Fibroblast of lung (primary cell): Measurements from ENCODE around the gene POU3F3. TPM values are rescaled to one million over a fixed set of nuclear protein-coding genes. Genes with fewer than 3 reads are reported as not detected.

Source experiments
- DNase-seq, 2 donors: peaks; one replicate each; pipeline versions ENCODE4 v3.0.0 to v3.0.0-alpha.2; 2010; ENCODE audit warnings: low read depth in 2 of 2
- H2AFZ ChIP-seq: 2 replicates; pipeline ENCODE4 v1.5.1; 2012; ENCODE audit warnings: low read length, control low read depth, inconsistent platforms
- H3K27ac ChIP-seq: 2 replicates; pipeline ENCODE4 v1.5.1; 2011; ENCODE audit warnings: low read length, control low read depth; ENCODE audit not compliant: insufficient read depth
- H3K27me3 ChIP-seq: 2 replicates; pipeline ENCODE4 v1.5.1; 2011; ENCODE audit warnings: mild to moderate bottlenecking, low read length; ENCODE audit not compliant: control insufficient read depth, insufficient read depth
- H3K36me3 ChIP-seq: 2 replicates; pipeline ENCODE4 v1.5.1; 2011; ENCODE audit warnings: low read length; ENCODE audit not compliant: control insufficient read depth, insufficient read depth
- H3K4me1 ChIP-seq: 2 replicates; pipeline ENCODE4 v1.5.1; 2011; ENCODE audit warnings: low read length; ENCODE audit not compliant: control insufficient read depth, insufficient read depth; ENCODE audit errors: extremely low read depth
- H3K4me2 ChIP-seq: 2 replicates; pipeline ENCODE4 v1.5.1; 2011; ENCODE audit warnings: low read length, control low read depth; ENCODE audit not compliant: insufficient read depth; ENCODE audit errors: extremely low read depth
- H3K4me3 ChIP-seq, 4 experiments: fragments of 200-600 bp in 1 of 4; sonication (generic) in 1 of 4; replicated peaks in 1 of 4; 2 replicates each; pipeline ENCODE4 v1.5.1; 2011 to 2016; ENCODE audit warnings: low read length in 4 of 4, low read depth in 3 of 4, mild to moderate bottlenecking in 3 of 4, control low read depth in 2 of 4, inconsistent platforms in 1 of 4, mixed read lengths in 1 of 4; ENCODE audit not compliant: insufficient read depth in 1 of 4; ENCODE audit errors: control extremely low read depth in 1 of 4
- H3K79me2 ChIP-seq: 2 replicates; pipeline ENCODE4 v1.5.1; 2012; ENCODE audit warnings: mild to moderate bottlenecking, low read length, inconsistent platforms; ENCODE audit not compliant: control insufficient read depth, insufficient read depth
- H3K9ac ChIP-seq: 2 replicates; pipeline ENCODE4 v1.5.1; 2011; ENCODE audit warnings: mild to moderate bottlenecking, low read length, control low read depth; ENCODE audit not compliant: insufficient read depth
- H3K9me3 ChIP-seq: 2 replicates; pipeline ENCODE4 v1.5.1; 2012; ENCODE audit warnings: low read depth, low read length; ENCODE audit not compliant: control insufficient read depth, insufficient read depth
- H4K20me1 ChIP-seq: 2 replicates; pipeline ENCODE4 v1.5.1; 2011; ENCODE audit warnings: low read length; ENCODE audit not compliant: control insufficient read depth, insufficient read depth; ENCODE audit errors: extremely low read depth
- CTCF ChIP-seq, 2 donors: IDR thresholded peaks in 1 of 2; conservative IDR thresholded peaks in 1 of 2; 1 replicate in 1 of 2; 2 replicates in 1 of 2; pipeline ENCODE4 v1.5.1; 2011 to 2012; ENCODE audit warnings: low read length in 2 of 2, control low read depth in 1 of 2, inconsistent platforms in 1 of 2, low read depth in 1 of 2, mild to moderate bottlenecking in 1 of 2
- EZH2 ChIP-seq: IDR thresholded peaks from 2 replicates; pipeline ENCODE4 v1.5.1; 2012; ENCODE audit warnings: low read length, control low read depth, mild to moderate bottlenecking; ENCODE audit errors: missing control alignments
- polyA plus RNA-seq, 2 donors: library from polyadenylated mRNA; depleted of rRNA in 1 of 2; stranded (reverse) in 1 of 2; unstranded in 1 of 2; fragments of >200 nt; gene quantifications; 2 replicates each; pipeline ENCODE4 v1.2.1, GENCODE V29; 2011 to 2012; ENCODE audit warnings: missing spikeins in 1 of 2
- total RNA-seq: library from RNA; depleted of rRNA; stranded (reverse); fragments of >200 nt; gene quantifications from 2 replicates; pipeline ENCODE4 v1.2.1, GENCODE V29; 2014

The POU3F3 gene
- total and polyA plus RNA-seq, 2 donors (not counting 1 experiment from before 2014, with no cell fraction given), result 0.01 TPM; not detected in 1

- Histone ChIP-seq H3K9ac (no peak overlapping the region), H2AFZ (no peak overlapping the region), H3K36me3 (no peaks in the 10 kb centered on the region), H3K9me3 (no peaks in the 10 kb centered on the region), H3K27ac (no peak overlapping the region), H3K27me3 (no peaks in the 10 kb centered on the region), H3K4me3 (no peak overlapping the region), H4K20me1 (no peaks in the 10 kb centered on the region), H3K4me1 (no peaks in the 10 kb centered on the region), H3K79me2 (no peaks in the 10 kb centered on the region), H3K4me2 (no peak overlapping the region)
- no peak for TF ChIP-seq CTCF (conservative IDR thresholded peaks at IDR 0.05 in 1 of 2, IDR thresholded peaks at IDR 0.05 in 1 of 2; ENCODE audit: low read depth in 1 of 2, low read length in 2 of 2)
- TF ChIP-seq EZH2, result no peak
- DNase-seq, result no peak
Observed at GRCh38 chr2:104880076-104880475, 26.2 kb downstream of the POU3F3 start.

GRCh38 chr2:104883357-104883756, 29.4 kb downstream of the POU3F3 start:
- Histone ChIP-seq H3K4me3 (no peak overlapping the region), H2AFZ (no peak overlapping the region), H3K9me3 (no peaks in the 10 kb centered on the region), H3K4me2 (no peak overlapping the region), H3K36me3 (no peaks in the 10 kb centered on the region), H3K9ac (no peak overlapping the region), H3K27me3 (no peaks in the 10 kb centered on the region), H3K27ac (no peak overlapping the region), H3K4me1 (no peaks in the 10 kb centered on the region), H3K79me2 (no peaks in the 10 kb centered on the region), H4K20me1 (no peaks in the 10 kb centered on the region)
- DNase-seq, result no peak
- no peak for TF ChIP-seq CTCF (conservative IDR thresholded peaks at IDR 0.05 in 1 of 2, IDR thresholded peaks at IDR 0.05 in 1 of 2; ENCODE audit: low read depth in 1 of 2, low read length in 2 of 2)
- TF ChIP-seq EZH2, result no peak

- no peak for TF ChIP-seq CTCF (conservative IDR thresholded peaks at IDR 0.05 in 1 of 2, IDR thresholded peaks at IDR 0.05 in 1 of 2; ENCODE audit: low read depth in 1 of 2, low read length in 2 of 2)
- TF ChIP-seq EZH2, result no peak
- Histone ChIP-seq H3K27me3 (no peaks in the 10 kb centered on the region), H3K9me3 (no peaks in the 10 kb centered on the region), H4K20me1 (no peaks in the 10 kb centered on the region), H3K27ac (no peak overlapping the region), H3K4me3 (no peak overlapping the region), H3K36me3 (no peaks in the 10 kb centered on the region), H3K4me1 (no peaks in the 10 kb centered on the region), H3K9ac (no peak overlapping the region), H3K4me2 (no peak overlapping the region), H2AFZ (no peak overlapping the region), H3K79me2 (no peaks in the 10 kb centered on the region)
- no peak for DNase-seq
Observed at GRCh38 chr2:104885119-104885782, 31.3 kb downstream of the POU3F3 start.
